ENCODE results near the gene USP12. TPM values are rescaled to one million over a fixed set of nuclear protein-coding genes. Genes with fewer than 3 reads are reported as not detected.
A peak's percentile ranks its signal among the peaks of the same experiment; 100 is the strongest.
"Not testable (repeated sequence)": the region's sequence is repeated elsewhere in the genome, so short reads cannot be mapped to it uniquely, and the experiment has no call there.

Gene USP12
- total RNA-seq = 17.9 and 20.9 TPM in 2 replicates

DNA sequence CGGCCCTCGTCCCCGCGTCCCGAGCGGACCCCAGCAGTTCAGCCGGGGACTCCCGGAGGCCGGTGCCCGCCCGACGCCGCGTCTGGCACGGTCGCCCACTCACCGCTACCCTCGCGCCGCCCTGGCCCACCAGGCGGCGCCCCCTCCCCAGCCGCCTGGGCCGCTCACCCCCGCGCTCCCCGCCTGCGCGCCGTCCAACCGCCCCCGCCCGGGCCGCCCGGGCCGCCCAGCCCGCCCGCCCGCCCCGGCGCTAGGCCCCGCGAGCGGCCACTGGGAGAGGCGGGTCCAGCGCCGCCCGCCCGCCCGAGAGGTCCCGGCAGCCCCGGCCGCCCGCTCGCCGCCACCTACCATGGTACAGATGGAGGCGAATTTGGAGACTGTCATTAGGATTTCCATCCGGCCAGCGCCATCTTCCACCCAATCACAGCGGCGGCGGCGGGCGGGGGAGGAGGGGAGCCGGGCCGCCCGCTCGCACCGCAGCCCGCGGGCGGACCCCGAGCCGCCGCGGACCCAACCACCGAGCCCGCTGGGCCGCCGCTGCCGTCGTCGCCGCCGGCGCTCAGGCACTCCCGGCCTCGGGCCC is at the start of gene USP12:
Gene USP12, minus strand, starts transcription at position 568 of the 583 bp plus-strand sequence. Its CDS starts 172 bp downstream, at position 396.
- FAIRE-seq = no peak

GRCh38 chr13:27219611-27220010 is 48.0 kb upstream of the USP12 start:
- DNase-seq (ENCODE audit: low read depth) (no peak), FAIRE-seq (no peak)
- TF ChIP-seq CTCF (IDR thresholded peaks at IDR 0.05; ENCODE audit: insufficient read depth, low read length, severe bottlenecking) = no peak

More for the DNA sequence above, at the start of gene USP12:
- H3K4me3 ChIP-seq (ENCODE audit: low read depth, low read length) = peak within 1 kb of the TSS; percentile 58
- H3K36me3 ChIP-seq (ENCODE audit: control insufficient read depth, insufficient read depth, low read length) = no peaks in the 10 kb centered on the region
- DNase-seq (ENCODE audit: low read depth) = no peak
- peak; percentile 19 for TF ChIP-seq CTCF (IDR thresholded peaks at IDR 0.05; ENCODE audit: insufficient read depth, low read length, severe bottlenecking)
- H3K27me3 ChIP-seq (ENCODE audit: control insufficient read depth, insufficient read depth, low read length) = no peaks in the 10 kb centered on the region

GRCh38 chr13:27218861-27219260 is 47.2 kb upstream of the USP12 start:
- FAIRE-seq; H3K4me3 ChIP-seq (ENCODE audit: low read depth, low read length); H3K36me3 ChIP-seq (ENCODE audit: control insufficient read depth, insufficient read depth, low read length); DNase-seq (ENCODE audit: low read depth); H3K27me3 ChIP-seq (ENCODE audit: control insufficient read depth, insufficient read depth, low read length): not testable (repeated sequence)

More at GRCh38 chr13:27219611-27220010, 48.0 kb upstream of the USP12 start:
- Histone ChIP-seq H3K36me3 (ENCODE audit: control insufficient read depth, insufficient read depth, low read length) (no peaks in the 10 kb centered on the region), H3K27me3 (ENCODE audit: control insufficient read depth, insufficient read depth, low read length) (no peaks in the 10 kb centered on the region), H3K4me3 (ENCODE audit: low read depth, low read length) (no peak overlapping the region)

DNA sequence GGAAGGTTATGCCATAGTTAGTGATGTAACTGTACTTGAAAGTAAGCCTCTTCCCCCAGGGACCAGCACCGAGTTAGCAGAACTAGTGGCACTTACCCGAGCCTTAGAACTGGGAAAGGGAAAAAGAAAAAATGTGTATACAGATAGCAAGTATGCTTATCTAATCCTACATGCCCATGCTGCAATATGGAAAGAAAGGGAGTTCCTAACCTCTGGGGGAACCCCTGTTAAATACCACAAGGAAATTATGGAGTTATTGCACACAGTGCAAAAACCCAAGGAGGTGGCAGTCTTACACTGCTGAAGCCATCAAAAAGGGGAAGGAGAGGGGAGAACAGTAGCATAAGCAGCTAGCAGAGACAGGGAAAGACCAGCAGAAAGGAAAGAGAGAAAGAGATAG is 46.2 kb upstream of the USP12 start:
- FAIRE-seq; H3K27me3 ChIP-seq (ENCODE audit: control insufficient read depth, insufficient read depth, low read length): not testable (repeated sequence)

GRCh38 chr13:27213386-27213785 is 41.8 kb upstream of the USP12 start:
- H3K27me3 ChIP-seq (ENCODE audit: control insufficient read depth, insufficient read depth, low read length); H3K36me3 ChIP-seq (ENCODE audit: control insufficient read depth, insufficient read depth, low read length); FAIRE-seq; DNase-seq (ENCODE audit: low read depth); H3K4me3 ChIP-seq (ENCODE audit: low read depth, low read length): not testable (repeated sequence)

More for the DNA sequence above, 46.2 kb upstream of the USP12 start:
- not testable (repeated sequence) for H3K36me3 ChIP-seq (ENCODE audit: control insufficient read depth, insufficient read depth, low read length); H3K4me3 ChIP-seq (ENCODE audit: low read depth, low read length); DNase-seq (ENCODE audit: low read depth)

DNA sequence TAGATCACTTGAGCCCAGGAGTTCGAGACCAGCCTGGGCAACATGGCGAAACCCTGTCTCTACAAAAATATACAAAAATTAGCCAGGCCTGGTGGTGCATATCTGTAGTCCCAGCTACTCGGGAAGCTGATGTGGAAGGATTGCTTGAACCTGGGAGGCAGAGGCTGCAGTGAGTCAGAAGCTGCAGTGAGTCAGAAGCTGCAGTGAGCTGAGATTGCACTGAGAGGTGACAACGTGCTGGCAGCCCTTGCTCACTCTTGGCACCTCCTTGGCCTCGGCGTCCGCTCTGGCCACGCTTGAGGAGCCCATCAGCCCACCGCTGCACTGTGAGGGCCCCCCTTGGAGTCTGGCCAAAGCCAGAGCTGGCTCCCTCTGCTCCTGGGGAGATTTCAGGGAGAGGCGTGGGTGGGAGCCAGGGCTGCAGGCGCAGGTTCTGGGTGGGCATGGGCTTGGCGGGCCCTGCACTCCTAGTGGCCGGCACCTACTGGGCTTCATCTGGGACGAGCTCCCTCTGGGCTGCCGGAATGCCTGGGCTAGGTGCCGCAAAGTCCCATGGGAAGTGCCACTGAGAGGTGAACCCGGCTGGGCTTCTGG is 40.3 kb upstream of the USP12 start:
- TF ChIP-seq CTCF (IDR thresholded peaks at IDR 0.05; ENCODE audit: insufficient read depth, low read length, severe bottlenecking) = no peak
- DNase-seq (ENCODE audit: low read depth) (peak; percentile 73), FAIRE-seq (no peak)
- Histone ChIP-seq H3K4me3 (ENCODE audit: low read depth, low read length) (no peak overlapping the region), H3K27me3 (ENCODE audit: control insufficient read depth, insufficient read depth, low read length) (no peaks in the 10 kb centered on the region), H3K36me3 (ENCODE audit: control insufficient read depth, insufficient read depth, low read length) (no peaks in the 10 kb centered on the region)

GRCh38 chr13:27211271-27211670 is 39.7 kb upstream of the USP12 start:
- no peak for TF ChIP-seq CTCF (IDR thresholded peaks at IDR 0.05; ENCODE audit: insufficient read depth, low read length, severe bottlenecking)
- H3K4me3 ChIP-seq (ENCODE audit: low read depth, low read length) = no peak overlapping the region
- H3K36me3 ChIP-seq (ENCODE audit: control insufficient read depth, insufficient read depth, low read length) = no peaks in the 10 kb centered on the region
- FAIRE-seq = no peak
- H3K27me3 ChIP-seq (ENCODE audit: control insufficient read depth, insufficient read depth, low read length) = no peaks in the 10 kb centered on the region
- no peak for DNase-seq (ENCODE audit: low read depth)
